HCT116 (cell line): ENCODE data around the gene CELF2. TPM values are rescaled to one million over a fixed set of nuclear protein-coding genes. Genes with fewer than 3 reads are reported as not detected.

ENCODE experiments used
- ATAC-seq: fragments of 200-7000 bp; cut with Tn5 transposase; 2 replicates; pipeline ENCODE4 v1.9.1; 2020; ENCODE audit warnings: mild to moderate bottlenecking, moderate library complexity
- BruUV-seq: library from RNA; stranded (reverse); fragments of 400-500 nt; replicated peaks from 2 replicates; lab custom pipeline; 2021; lab: Mats Ljungman, UMichigan
- CTCF ChIA-PET: fragments of 300-600 bp; sonication (Branson Sonifier 250); formaldehyde crosslinking; loops from one replicate; lab custom pipeline; 2021; ENCODE audit warnings: antibody characterized with exemption; lab: Charles Lee
- POLR2A ChIA-PET: fragments of 300-600, 350-600 bp; sonication (Branson Sonifier 250); formaldehyde crosslinking; loops from one replicate; lab custom pipeline; 2021; ENCODE audit warnings: antibody characterized with exemption; lab: Charles Lee
- RAD21 ChIA-PET, 2 experiments: fragments of 300-600 bp; sonication (Branson Sonifier 250); formaldehyde crosslinking; loops; one replicate each; lab custom pipeline; 2023; ENCODE audit warnings: low total read pairs in 2 of 2; ENCODE audit not compliant: uncharacterized antibody in 2 of 2, unreplicated experiment in 2 of 2, low non-redundant PET in 1 of 2; lab: Charles Lee
- DNase-seq: peaks from one replicate; pipeline ENCODE4 v3.0.0-alpha.2; 2010; ENCODE audit warnings: low read depth, low spot score
- H2AFZ ChIP-seq: fragments of 200-600 bp; shearing (Covaris generic), sonication (generic); 2 replicates; pipeline ENCODE4 v1.6.1; 2017; ENCODE audit warnings: low read depth, mixed run types, mixed read lengths, antibody characterized with exemption, low read length; ENCODE audit not compliant: poor library complexity, severe bottlenecking
- H3K27ac ChIP-seq: 2 replicates; pipeline ENCODE4 v1.5.1; 2012; ENCODE audit warnings: low read depth, low read length
- H3K27me3 ChIP-seq: fragments of 200-600 bp; sonication (generic); 2 replicates; pipeline ENCODE4 v1.6.1; 2016; ENCODE audit warnings: mixed run types, low read length, mixed read lengths; ENCODE audit not compliant: insufficient read depth
- H3K36me3 ChIP-seq, 2 experiments: fragments of 200-500 bp in 1 of 2; fragments of 200-600 bp in 1 of 2; sonication (Bioruptor generic) in 1 of 2; sonication (generic) in 1 of 2; 2 replicates each; pipeline versions ENCODE4 v1.5.1 to v1.6.1; 2014 to 2016; ENCODE audit warnings: low read length in 2 of 2, inconsistent platforms in 1 of 2, mixed read lengths in 1 of 2, mixed run types in 1 of 2; ENCODE audit not compliant: insufficient read depth in 2 of 2, control insufficient read depth in 1 of 2
- H3K4me1 ChIP-seq, 2 experiments: fragments of 200-600 bp in 1 of 2; sonication (generic) in 1 of 2; 2 replicates each; pipeline versions ENCODE4 v1.5.1 to v1.6.1; 2012 to 2017; ENCODE audit warnings: low read length in 2 of 2, inconsistent platforms in 1 of 2, mild to moderate bottlenecking in 1 of 2, mixed read lengths in 1 of 2, mixed run types in 1 of 2, moderate library complexity in 1 of 2; ENCODE audit not compliant: insufficient read depth in 2 of 2, control insufficient read depth in 1 of 2
- H3K4me2 ChIP-seq: fragments of 200-600 bp; sonication (generic); 2 replicates; pipeline ENCODE4 v1.6.1; 2017; ENCODE audit warnings: mixed run types, low read length, mixed read lengths
- H3K4me3 ChIP-seq, 2 experiments: fragments of 200-600 bp in 1 of 2; sonication (generic) in 1 of 2; replicated peaks in 1 of 2; 2 replicates each; pipeline ENCODE4 v1.5.1; 2011 to 2016; ENCODE audit warnings: low read length in 2 of 2, control low read depth in 1 of 2, low read depth in 1 of 2, mild to moderate bottlenecking in 1 of 2, mixed read lengths in 1 of 2, mixed run types in 1 of 2
- H3K79me2 ChIP-seq: fragments of 200-600 bp; sonication (generic); 2 replicates; pipeline ENCODE4 v1.6.1; 2017; ENCODE audit warnings: mild to moderate bottlenecking, mixed run types, low read length, moderate library complexity, mixed read lengths; ENCODE audit not compliant: insufficient read depth
- H3K9ac ChIP-seq: fragments of 200-600 bp; sonication (generic); 2 replicates; pipeline ENCODE4 v1.6.1; 2016; ENCODE audit warnings: low read length, mixed read lengths
- H3K9me2 ChIP-seq: fragments of 200-600 bp; sonication (generic), shearing (Covaris generic); 2 replicates; pipeline ENCODE4 v1.6.1; 2017; ENCODE audit warnings: mixed run types, mild to moderate bottlenecking, moderate library complexity; ENCODE audit not compliant: insufficient read depth
- H3K9me3 ChIP-seq, 2 experiments: fragments of 200-500 bp in 1 of 2; fragments of 200-600 bp in 1 of 2; sonication (Bioruptor generic) in 1 of 2; sonication (generic) in 1 of 2; 2 replicates each; pipeline ENCODE4 v1.6.1; 2014 to 2017; ENCODE audit warnings: low read length in 2 of 2, mixed read lengths in 2 of 2, inconsistent platforms in 1 of 2, low read depth in 1 of 2, mild to moderate bottlenecking in 1 of 2, mixed run types in 1 of 2, moderate library complexity in 1 of 2; ENCODE audit not compliant: control insufficient read depth in 1 of 2, insufficient read depth in 1 of 2
- H4K20me1 ChIP-seq: fragments of 200-600 bp; sonication (generic), shearing (Covaris generic); 2 replicates; pipeline ENCODE4 v1.6.1; 2017; ENCODE audit warnings: mixed run types, mild to moderate bottlenecking, moderate library complexity; ENCODE audit not compliant: insufficient read depth
- CBX3 ChIP-seq: IDR thresholded peaks from 2 replicates; pipeline ENCODE4 v1.6.1; 2012; ENCODE audit warnings: low read depth
- CEBPB ChIP-seq: IDR thresholded peaks from 2 replicates; pipeline ENCODE4 v1.6.1; 2012; ENCODE audit warnings: low read depth
- CTCF ChIP-seq, 3 experiments: fragments of 200-600 bp in 1 of 3; sonication (generic) in 1 of 3; IDR thresholded peaks in 2 of 3; conservative IDR thresholded peaks in 1 of 3; 2 replicates each; pipeline ENCODE4 v1.5.1; 2012 to 2017; ENCODE audit warnings: low read depth in 2 of 3, low read length in 2 of 3, antibody characterized with exemption in 1 of 3, borderline replicate concordance in 1 of 3, control low read depth in 1 of 3, mild to moderate bottlenecking in 1 of 3, mixed read lengths in 1 of 3, mixed run types in 1 of 3, moderate library complexity in 1 of 3; ENCODE audit not compliant: insufficient read depth in 1 of 3
- EGR1 ChIP-seq: IDR thresholded peaks from 2 replicates; pipeline ENCODE4 v1.6.1; 2012; ENCODE audit warnings: low read depth
- ELF1 ChIP-seq: IDR thresholded peaks from 2 replicates; pipeline ENCODE4 v1.6.1; 2012; ENCODE audit warnings: low read depth, borderline replicate concordance
- EZH2 ChIP-seq: fragments of 200-600 bp; sonication (generic); IDR thresholded peaks from 2 replicates; pipeline ENCODE4 v1.6.1; 2017; ENCODE audit warnings: antibody characterized with exemption, mixed run types
- EZH2phosphoT487 ChIP-seq: fragments of 200-600 bp; IDR thresholded peaks from 2 replicates; pipeline ENCODE4 v1.6.1; 2018; ENCODE audit warnings: antibody characterized with exemption, borderline replicate concordance
- FOSL1 ChIP-seq: IDR thresholded peaks from 2 replicates; pipeline ENCODE4 v1.6.1; 2012; ENCODE audit warnings: low read depth
- JUND ChIP-seq: IDR thresholded peaks from 2 replicates; pipeline ENCODE4 v1.6.1; 2012
- MAX ChIP-seq: IDR thresholded peaks from 2 replicates; pipeline ENCODE4 v1.6.1; 2012
- REST ChIP-seq: IDR thresholded peaks from 2 replicates; pipeline ENCODE4 v1.6.1; 2012; ENCODE audit warnings: low read depth
- SIN3A ChIP-seq: IDR thresholded peaks from 2 replicates; pipeline ENCODE4 v1.6.1; 2012; ENCODE audit warnings: low read depth
- SP1 ChIP-seq: IDR thresholded peaks from 2 replicates; pipeline ENCODE4 v1.6.1; 2012; ENCODE audit warnings: low read depth
- YY1 ChIP-seq: IDR thresholded peaks from 2 replicates; pipeline ENCODE4 v1.6.1; 2011; ENCODE audit warnings: low read length, low read depth, moderate library complexity, mild to moderate bottlenecking; ENCODE audit not compliant: insufficient replicate concordance; ENCODE audit errors: extremely low read depth
- ZBTB33 ChIP-seq: IDR thresholded peaks from 2 replicates; pipeline ENCODE4 v1.6.1; 2011; ENCODE audit warnings: mild to moderate bottlenecking, low read length, moderate library complexity; ENCODE audit not compliant: insufficient replicate concordance; ENCODE audit errors: extremely low read depth
- ZFX ChIP-seq: fragments of 450-650 bp; IDR thresholded peaks from 2 replicates; pipeline ENCODE4 v1.6.1; 2017
- intact Hi-C: fragments of 100-400 bp; cut with micrococcal nuclease; formaldehyde crosslinking; loops from 2 replicates; pipeline ENCODE4 v1.10.0; 2022
- total RNA-seq: library from RNA; stranded (reverse); gene quantifications from one replicate; pipeline ENCODE4 v1.2.1, GENCODE V29; 2021; ENCODE audit not compliant: unreplicated experiment

The CELF2 gene
- total RNA-seq, 1 experiment from 2014 or later: 0.66 TPM

- no peaks in the 10 kb centered on the region for H3K27me3 ChIP-seq
- no peak overlapping the region for H3K9ac ChIP-seq
- CTCF ChIA-PET: no interaction called here
These were observed 266.8 kb downstream of the CELF2 start for GRCh38 chr10:11284291-11285085.

More at GRCh38 chr10:11284291-11285085, 266.8 kb downstream of the CELF2 start:
- Histone ChIP-seq H2AFZ (no peak overlapping the region), H3K4me3 (no peak overlapping the region), H3K9me3 (no peaks in the 10 kb centered on the region), H3K4me1 (no peaks in the 10 kb centered on the region), H3K4me2 (no peak overlapping the region), H3K36me3 (no peaks in the 10 kb centered on the region), H4K20me1 (no peaks in the 10 kb centered on the region), H3K27ac (no peak overlapping the region), H3K9me2 (no peaks in the 10 kb centered on the region), H3K79me2 (no peaks in the 10 kb centered on the region)
- no TSS peak for BruUV-seq
- TF ChIP-seq MAX (no peak), REST (no peak), ZBTB33 (no peak), ELF1 (no peak), YY1 (no peak), EZH2phosphoT487 (no peak), EZH2 (no peak), ZFX (no peak), SIN3A (no peak), EGR1 (no peak), CTCF (IDR thresholded peaks at IDR 0.05 in 2 of 3, conservative IDR thresholded peaks at IDR 0.05 in 1 of 3; ENCODE audit: borderline replicate concordance in 1 of 3, insufficient read depth in 1 of 3, low read depth in 2 of 3, low read length in 2 of 3) (no peak), CEBPB (no peak), CBX3 (no peak), SP1 (no peak), JUND (no peak), FOSL1 (no peak)
- POLR2A ChIA-PET: no interaction called here
- intact Hi-C loops: loop anchor here (2.0 kb wide), 1 partner anchor 62 kb away; no protein-coding TSS in a partner anchor
- RAD21 ChIA-PET: no interaction called here
- DNase-seq: no peak
- ATAC-seq: no peak
